HEK293 (cell line): ENCODE data around the gene CSRP1.

Experiments used
- MEIS1 ChIP-seq: sonication (generic); formaldehyde crosslinking; IDR thresholded peaks from 2 replicates; pipeline ENCODE4 v1.8.1; 2022; ENCODE audit warnings: missing genetic modification reagents, mild to moderate bottlenecking, borderline replicate concordance
- YY1 ChIP-seq: fragments of 450-650 bp; formaldehyde crosslinking; IDR thresholded peaks from 2 replicates; pipeline ENCODE4 v1.5.1; 2018; ENCODE audit warnings: missing biosample characterization, missing genetic modification characterization
- ZBTB21 ChIP-seq: fragments of 450-650 bp; formaldehyde crosslinking; IDR thresholded peaks from 2 replicates; pipeline ENCODE4 v1.5.1; 2017; ENCODE audit warnings: missing biosample characterization, missing genetic modification characterization
- ZNF10 ChIP-seq: fragments of 450-650 bp; formaldehyde crosslinking; IDR thresholded peaks from 2 replicates; pipeline ENCODE4 v1.5.1; 2017; ENCODE audit warnings: missing biosample characterization, missing genetic modification characterization
- ZNF16 ChIP-seq: fragments of 450-650 bp; formaldehyde crosslinking; IDR thresholded peaks from 2 replicates; pipeline ENCODE4 v1.5.1; 2016; ENCODE audit warnings: low read depth, missing biosample characterization, missing genetic modification characterization
- ZNF221 ChIP-seq: fragments of 450-650 bp; formaldehyde crosslinking; IDR thresholded peaks from 2 replicates; pipeline ENCODE4 v1.5.1; 2017; ENCODE audit warnings: missing biosample characterization, missing genetic modification characterization, borderline replicate concordance
- ZNF266 ChIP-seq: fragments of 450-650 bp; formaldehyde crosslinking; IDR thresholded peaks from 2 replicates; pipeline ENCODE4 v1.5.1; 2016; ENCODE audit warnings: missing biosample characterization, missing genetic modification characterization, low read depth
- ZNF768 ChIP-seq: fragments of 450-650 bp; formaldehyde crosslinking; IDR thresholded peaks from 2 replicates; pipeline ENCODE4 v1.5.1; 2018; ENCODE audit warnings: missing biosample characterization, mild to moderate bottlenecking, missing genetic modification characterization
- TF ChIP-seq, protein P1 (sequence below): fragments of 450-650 bp; formaldehyde crosslinking; IDR thresholded peaks from 2 replicates; pipeline ENCODE4 v1.5.1; 2016; ENCODE audit warnings: missing biosample characterization, missing genetic modification characterization
- TF ChIP-seq, protein P2 (sequence below): fragments of 450-650 bp; formaldehyde crosslinking; IDR thresholded peaks from 2 replicates; pipeline ENCODE4 v1.5.0; 2017; ENCODE audit warnings: missing biosample characterization, missing genetic modification characterization, borderline replicate concordance
- TF ChIP-seq, protein P3 (sequence below): fragments of 450-650 bp; formaldehyde crosslinking; IDR thresholded peaks from 2 replicates; pipeline ENCODE4 v1.5.1; 2016; ENCODE audit warnings: missing biosample characterization, missing genetic modification characterization
- TF ChIP-seq, protein P4 (sequence below): fragments of 450-650 bp; formaldehyde crosslinking; IDR thresholded peaks from 2 replicates; pipeline ENCODE4 v1.5.1; 2016; ENCODE audit warnings: missing biosample characterization, missing genetic modification characterization, low read depth

DNA sequence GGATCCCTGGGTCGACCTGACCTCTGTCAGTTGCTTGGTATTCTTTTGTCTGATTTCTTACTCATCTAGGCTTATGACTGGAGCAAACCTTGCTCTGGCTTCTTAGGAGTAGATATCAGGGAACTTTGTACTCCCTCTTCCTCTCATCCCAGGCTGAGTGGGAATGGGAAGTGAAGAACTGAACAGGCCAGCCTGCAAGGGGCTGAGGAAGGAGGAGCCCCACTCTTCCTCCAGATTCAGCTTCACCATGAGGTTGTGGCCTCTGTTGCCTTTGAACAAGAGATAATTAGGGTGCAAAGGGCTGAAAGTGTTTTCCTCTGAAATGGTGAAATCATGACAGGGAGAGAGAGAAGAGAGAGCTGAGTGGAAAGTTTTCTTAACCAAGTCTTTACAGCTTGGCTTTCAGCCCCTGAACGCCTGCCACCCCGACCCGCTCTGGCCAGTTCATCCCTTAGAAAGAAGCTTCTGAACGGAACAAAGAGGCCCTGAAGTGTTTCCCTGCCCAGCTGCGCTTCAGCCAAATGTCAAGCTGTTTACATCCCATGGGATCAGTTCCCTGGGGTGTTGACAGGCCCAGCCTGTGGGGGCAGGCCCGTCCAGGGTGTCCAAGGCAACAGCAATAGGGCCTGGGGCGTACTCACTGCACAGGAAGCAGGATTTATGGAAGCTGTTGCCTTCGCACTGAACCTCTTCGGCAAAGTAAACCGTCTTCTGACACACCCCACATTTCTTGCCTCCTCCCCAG, 11.2 kb downstream of the CSRP1 start:
- TF ChIP-seq ZNF768 (tag by site-specific recombination) (no peak), ZNF266 (no peak), ZBTB21 (tag by site-specific recombination) (no peak), ZNF221 (no peak), MEIS1 (CRISPR knock-in tag) (no peak), ZNF16 (no peak), YY1 (no peak), ZNF10 (tag by site-specific recombination) (no peak)
- TF ChIP-seq, protein P1, sequence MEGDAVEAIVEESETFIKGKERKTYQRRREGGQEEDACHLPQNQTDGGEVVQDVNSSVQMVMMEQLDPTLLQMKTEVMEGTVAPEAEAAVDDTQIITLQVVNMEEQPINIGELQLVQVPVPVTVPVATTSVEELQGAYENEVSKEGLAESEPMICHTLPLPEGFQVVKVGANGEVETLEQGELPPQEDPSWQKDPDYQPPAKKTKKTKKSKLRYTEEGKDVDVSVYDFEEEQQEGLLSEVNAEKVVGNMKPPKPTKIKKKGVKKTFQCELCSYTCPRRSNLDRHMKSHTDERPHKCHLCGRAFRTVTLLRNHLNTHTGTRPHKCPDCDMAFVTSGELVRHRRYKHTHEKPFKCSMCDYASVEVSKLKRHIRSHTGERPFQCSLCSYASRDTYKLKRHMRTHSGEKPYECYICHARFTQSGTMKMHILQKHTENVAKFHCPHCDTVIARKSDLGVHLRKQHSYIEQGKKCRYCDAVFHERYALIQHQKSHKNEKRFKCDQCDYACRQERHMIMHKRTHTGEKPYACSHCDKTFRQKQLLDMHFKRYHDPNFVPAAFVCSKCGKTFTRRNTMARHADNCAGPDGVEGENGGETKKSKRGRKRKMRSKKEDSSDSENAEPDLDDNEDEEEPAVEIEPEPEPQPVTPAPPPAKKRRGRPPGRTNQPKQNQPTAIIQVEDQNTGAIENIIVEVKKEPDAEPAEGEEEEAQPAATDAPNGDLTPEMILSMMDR (tag by site-specific recombination) = no peak
- TF ChIP-seq, protein P2, sequence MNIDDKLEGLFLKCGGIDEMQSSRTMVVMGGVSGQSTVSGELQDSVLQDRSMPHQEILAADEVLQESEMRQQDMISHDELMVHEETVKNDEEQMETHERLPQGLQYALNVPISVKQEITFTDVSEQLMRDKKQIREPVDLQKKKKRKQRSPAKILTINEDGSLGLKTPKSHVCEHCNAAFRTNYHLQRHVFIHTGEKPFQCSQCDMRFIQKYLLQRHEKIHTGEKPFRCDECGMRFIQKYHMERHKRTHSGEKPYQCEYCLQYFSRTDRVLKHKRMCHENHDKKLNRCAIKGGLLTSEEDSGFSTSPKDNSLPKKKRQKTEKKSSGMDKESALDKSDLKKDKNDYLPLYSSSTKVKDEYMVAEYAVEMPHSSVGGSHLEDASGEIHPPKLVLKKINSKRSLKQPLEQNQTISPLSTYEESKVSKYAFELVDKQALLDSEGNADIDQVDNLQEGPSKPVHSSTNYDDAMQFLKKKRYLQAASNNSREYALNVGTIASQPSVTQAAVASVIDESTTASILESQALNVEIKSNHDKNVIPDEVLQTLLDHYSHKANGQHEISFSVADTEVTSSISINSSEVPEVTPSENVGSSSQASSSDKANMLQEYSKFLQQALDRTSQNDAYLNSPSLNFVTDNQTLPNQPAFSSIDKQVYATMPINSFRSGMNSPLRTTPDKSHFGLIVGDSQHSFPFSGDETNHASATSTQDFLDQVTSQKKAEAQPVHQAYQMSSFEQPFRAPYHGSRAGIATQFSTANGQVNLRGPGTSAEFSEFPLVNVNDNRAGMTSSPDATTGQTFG (tag by site-specific recombination) = no peak
- TF ChIP-seq, protein P3, sequence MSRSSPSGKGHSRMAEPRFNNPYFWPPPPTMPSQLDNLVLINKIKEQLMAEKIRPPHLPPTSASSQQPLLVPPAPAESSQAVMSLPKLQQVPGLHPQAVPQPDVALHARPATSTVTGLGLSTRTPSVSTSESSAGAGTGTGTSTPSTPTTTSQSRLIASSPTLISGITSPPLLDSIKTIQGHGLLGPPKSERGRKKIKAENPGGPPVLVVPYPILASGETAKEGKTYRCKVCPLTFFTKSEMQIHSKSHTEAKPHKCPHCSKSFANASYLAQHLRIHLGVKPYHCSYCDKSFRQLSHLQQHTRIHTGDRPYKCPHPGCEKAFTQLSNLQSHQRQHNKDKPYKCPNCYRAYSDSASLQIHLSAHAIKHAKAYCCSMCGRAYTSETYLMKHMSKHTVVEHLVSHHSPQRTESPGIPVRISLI (tag by site-specific recombination) = no peak
- TF ChIP-seq, protein P4, sequence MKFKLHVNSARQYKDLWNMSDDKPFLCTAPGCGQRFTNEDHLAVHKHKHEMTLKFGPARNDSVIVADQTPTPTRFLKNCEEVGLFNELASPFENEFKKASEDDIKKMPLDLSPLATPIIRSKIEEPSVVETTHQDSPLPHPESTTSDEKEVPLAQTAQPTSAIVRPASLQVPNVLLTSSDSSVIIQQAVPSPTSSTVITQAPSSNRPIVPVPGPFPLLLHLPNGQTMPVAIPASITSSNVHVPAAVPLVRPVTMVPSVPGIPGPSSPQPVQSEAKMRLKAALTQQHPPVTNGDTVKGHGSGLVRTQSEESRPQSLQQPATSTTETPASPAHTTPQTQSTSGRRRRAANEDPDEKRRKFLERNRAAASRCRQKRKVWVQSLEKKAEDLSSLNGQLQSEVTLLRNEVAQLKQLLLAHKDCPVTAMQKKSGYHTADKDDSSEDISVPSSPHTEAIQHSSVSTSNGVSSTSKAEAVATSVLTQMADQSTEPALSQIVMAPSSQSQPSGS (tag by site-specific recombination) = no peak
